HG03135 (cell line): ENCODE data around the gene CELF5.
"Not testable (repeated sequence)": the region's sequence is repeated elsewhere in the genome, so short reads cannot be mapped to it uniquely, and the experiment has no call there.

Source experiments
- ATAC-seq: cut with Tn5 transposase; IDR thresholded peaks from one replicate; pipeline ENCODE4 v1.9.1; 2021; ENCODE audit warnings: mild to moderate bottlenecking, moderate library complexity; ENCODE audit not compliant: unreplicated experiment

CELF5 gene

GRCh38 chr19:3338541-3339181, 114.2 kb downstream of the CELF5 start:
- no peak for ATAC-seq

- ATAC-seq = no peak
Measured at GRCh38 chr19:3340340-3340739, 115.9 kb downstream of the CELF5 start.

GRCh38 chr19:3342246-3342645, 117.8 kb downstream of the CELF5 start:
- ATAC-seq = no peak

- ATAC-seq = not testable (repeated sequence)
Measured at GRCh38 chr19:3342962-3343361, 118.5 kb downstream of the CELF5 start.

GRCh38 chr19:3343619-3344502, 119.4 kb downstream of the CELF5 start:
- ATAC-seq = no peak

DNA sequence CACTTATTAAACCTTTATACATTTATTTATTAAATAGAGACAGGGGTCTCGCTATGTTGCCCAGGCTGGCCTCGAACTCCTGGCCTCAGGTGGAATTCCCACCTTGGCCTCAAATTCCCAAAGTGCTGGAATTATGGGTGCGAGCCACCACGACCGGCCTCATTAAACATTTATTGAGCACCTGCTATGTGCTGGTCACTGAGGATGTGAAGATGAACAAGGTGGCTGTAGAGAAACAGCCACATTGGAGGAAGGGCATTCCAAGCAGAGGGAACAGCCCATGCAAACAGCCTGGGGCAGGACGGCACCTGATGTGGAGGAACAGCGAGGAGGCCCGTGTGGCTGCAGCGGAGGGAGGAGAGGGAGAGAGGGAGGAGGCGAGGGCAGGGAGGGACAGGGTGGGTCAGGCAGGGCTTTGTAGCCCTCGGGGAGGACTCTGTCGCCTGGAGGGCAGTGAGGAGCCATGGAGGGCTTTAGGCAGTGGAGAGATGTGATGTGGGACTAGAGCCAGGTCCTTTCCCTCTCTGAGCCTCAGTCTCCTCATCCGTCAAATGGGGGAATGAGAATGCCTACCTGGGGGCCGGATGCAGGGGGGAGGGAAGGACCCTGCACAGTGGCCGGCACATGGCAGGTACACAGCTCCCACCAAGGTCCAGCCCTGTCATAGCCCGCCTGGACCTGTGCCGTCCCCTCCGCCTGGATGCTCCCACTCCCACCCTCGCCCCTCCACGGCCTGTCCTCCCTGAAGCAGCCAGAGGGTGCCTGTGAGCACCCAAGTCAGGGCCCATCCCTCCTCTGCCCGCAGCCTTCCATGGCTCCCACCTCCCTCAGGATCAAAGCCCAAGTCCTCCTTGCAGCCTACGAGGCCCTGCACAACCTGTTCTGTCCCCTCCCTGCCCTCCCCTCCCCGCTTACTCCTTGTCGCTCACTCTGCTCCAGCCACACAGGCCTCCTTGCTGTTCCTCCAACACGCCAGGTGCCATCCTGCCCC, 120.4 kb downstream of the CELF5 start:
- ATAC-seq = no peak

GRCh38 chr19:3345850-3346460, 121.5 kb downstream of the CELF5 start:
- ATAC-seq = no peak
